RWPE1 (cell line): Measurements from ENCODE around the gene COL6A2.

Experiments used
- CTCF ChIA-PET: fragments of 350-600 bp; sonication (Branson Sonifier 250); formaldehyde crosslinking; extraction: SDS; loops from one replicate; lab custom pipeline; 2021; lab: Yijun Ruan, JAX
- POLR2A ChIA-PET: fragments of 400-600 bp; formaldehyde crosslinking; extraction: SDS; loops from one replicate; lab custom pipeline; 2020; ENCODE audit warnings: antibody characterized with exemption; ENCODE audit not compliant: low non-redundant PET; lab: Yijun Ruan, JAX
- DNase-seq: peaks from one replicate; pipeline ENCODE4 v3.0.0; 2012; ENCODE audit warnings: low spot score
- H3K27ac ChIP-seq: fragments of 450-650 bp; 2 replicates; pipeline ENCODE4 v1.5.1; 2017
- TF ChIP-seq, protein P1 (sequence below): fragments of 450-650 bp; conservative IDR thresholded peaks from 2 replicates; pipeline ENCODE4 v1.5.1; 2017; ENCODE audit warnings: low read depth, mild to moderate bottlenecking

COL6A2 gene

DNA sequence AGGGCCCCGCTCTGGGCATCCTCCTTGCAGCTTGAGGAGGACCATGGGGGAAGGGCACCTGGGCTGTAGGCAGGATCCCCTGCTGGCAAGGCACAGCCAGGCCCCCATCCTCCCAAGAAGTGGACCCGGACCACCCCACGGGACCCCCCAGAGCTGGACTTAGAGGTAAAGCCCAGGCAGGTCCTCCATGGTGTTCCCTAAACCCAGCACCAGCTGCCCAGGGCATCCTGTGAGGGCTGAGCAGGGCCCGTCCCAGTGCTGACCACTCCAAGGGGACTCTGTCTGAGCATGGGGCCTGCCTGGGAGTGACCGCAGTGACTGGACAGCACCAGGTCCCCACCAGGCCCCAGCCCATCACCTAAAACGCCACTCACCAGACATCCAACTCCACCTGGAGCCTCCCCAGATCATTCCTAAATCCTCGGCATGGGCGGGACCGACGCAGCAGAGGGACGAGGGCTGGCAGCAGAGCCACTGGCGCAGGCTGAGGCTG, 21.3 kb downstream of the COL6A2 start:
- no peak overlapping the region for H3K27ac ChIP-seq
- POLR2A ChIA-PET, result no interaction called here
- no peak for DNase-seq
- CTCF ChIA-PET, result no interaction called here
- TF ChIP-seq, protein P1, sequence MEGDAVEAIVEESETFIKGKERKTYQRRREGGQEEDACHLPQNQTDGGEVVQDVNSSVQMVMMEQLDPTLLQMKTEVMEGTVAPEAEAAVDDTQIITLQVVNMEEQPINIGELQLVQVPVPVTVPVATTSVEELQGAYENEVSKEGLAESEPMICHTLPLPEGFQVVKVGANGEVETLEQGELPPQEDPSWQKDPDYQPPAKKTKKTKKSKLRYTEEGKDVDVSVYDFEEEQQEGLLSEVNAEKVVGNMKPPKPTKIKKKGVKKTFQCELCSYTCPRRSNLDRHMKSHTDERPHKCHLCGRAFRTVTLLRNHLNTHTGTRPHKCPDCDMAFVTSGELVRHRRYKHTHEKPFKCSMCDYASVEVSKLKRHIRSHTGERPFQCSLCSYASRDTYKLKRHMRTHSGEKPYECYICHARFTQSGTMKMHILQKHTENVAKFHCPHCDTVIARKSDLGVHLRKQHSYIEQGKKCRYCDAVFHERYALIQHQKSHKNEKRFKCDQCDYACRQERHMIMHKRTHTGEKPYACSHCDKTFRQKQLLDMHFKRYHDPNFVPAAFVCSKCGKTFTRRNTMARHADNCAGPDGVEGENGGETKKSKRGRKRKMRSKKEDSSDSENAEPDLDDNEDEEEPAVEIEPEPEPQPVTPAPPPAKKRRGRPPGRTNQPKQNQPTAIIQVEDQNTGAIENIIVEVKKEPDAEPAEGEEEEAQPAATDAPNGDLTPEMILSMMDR, result no peak

DNA sequence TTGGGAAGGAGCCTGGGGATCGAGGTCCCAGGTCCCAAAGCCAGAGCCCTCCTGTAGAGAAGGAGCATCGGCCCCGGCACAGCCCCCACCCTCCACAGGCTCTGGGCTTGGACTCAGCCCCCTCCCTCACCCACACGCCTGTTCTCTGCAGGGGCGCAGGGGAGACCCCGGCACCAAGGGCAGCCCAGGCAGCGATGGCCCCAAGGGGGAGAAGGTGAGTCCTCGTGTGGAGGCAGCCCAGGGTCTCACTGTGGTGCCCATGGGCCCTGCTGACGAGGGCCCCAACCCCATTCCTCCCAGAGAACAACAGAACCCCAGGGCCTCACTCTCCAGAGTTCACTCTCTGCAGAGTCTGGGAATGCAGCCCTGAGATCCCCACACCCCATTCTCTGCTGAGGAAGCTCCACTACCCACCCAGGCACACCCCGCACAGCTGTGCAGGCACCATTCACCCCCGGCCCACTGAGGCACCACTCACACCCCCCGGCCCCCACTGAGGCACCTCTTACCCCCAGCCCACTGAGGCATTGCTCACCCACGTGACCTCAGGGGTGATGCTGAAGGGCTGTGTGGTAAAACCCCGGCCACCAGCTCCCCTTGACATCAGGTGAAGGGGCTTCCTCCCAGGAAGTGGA, 21.8 kb downstream of the COL6A2 start:
- ChIA-PET POLR2A (no interaction called here), CTCF (interaction anchor here (1.7 kb wide), 1 partner anchor 146 kb away, joined by 6 read pairs; no protein-coding TSS in a partner anchor)
- DNase-seq, result no peak
- no peak overlapping the region for H3K27ac ChIP-seq
- TF ChIP-seq, protein P1, result no peak

DNA sequence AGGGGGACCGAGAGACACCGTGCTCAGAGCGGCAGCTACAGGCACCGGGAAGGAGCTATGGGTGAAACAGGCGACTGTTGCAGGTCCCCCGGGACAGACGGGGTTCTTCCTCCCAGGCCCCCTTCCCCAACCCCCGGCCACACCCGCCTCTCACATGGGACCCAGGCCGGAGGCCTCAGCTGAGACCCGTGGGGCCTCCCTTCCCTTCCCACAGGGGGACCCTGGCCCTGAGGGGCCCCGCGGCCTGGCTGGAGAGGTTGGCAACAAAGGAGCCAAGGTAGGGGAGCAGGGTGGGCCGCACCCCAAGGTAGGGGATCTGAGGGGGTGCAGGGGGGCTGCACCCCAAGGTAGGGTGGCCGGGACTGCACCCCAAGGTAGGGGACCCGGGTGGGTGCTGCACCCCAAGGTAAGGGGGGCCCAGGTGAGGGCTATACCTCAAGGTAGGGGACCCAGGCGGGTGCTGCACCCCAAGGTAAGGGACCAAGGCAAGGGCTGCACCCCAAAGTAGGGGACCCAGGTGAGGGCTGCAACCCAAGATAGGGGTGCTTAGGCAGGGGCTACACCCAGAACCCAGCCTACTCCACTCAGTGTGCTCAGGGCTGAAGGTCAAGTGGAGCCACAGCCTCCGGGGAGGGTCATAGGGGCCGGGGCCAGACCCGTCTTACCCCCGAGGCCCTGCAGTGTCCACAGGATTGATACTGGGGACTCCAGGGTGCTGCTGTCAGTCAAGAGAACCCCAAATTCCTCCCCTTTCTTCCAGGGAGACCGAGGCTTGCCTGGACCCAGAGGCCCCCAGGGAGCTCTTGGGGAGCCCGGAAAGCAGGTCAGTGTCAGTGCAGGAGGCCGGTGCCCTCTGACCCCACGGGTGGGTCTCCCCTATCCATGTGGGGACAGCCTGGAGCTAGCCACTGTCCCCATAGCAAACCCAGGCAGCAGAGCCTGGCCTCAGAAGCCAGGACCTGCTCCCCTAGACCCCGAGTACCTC, 22.7 kb downstream of the COL6A2 start:
- TF ChIP-seq, protein P1, result no peak
- ChIA-PET POLR2A (no interaction called here), CTCF (interaction anchor here (1.7 kb wide), 1 partner anchor 147 kb away, joined by 6 read pairs; no protein-coding TSS in a partner anchor)
- no peak overlapping the region for H3K27ac ChIP-seq
- DNase-seq, result no peak

DNA sequence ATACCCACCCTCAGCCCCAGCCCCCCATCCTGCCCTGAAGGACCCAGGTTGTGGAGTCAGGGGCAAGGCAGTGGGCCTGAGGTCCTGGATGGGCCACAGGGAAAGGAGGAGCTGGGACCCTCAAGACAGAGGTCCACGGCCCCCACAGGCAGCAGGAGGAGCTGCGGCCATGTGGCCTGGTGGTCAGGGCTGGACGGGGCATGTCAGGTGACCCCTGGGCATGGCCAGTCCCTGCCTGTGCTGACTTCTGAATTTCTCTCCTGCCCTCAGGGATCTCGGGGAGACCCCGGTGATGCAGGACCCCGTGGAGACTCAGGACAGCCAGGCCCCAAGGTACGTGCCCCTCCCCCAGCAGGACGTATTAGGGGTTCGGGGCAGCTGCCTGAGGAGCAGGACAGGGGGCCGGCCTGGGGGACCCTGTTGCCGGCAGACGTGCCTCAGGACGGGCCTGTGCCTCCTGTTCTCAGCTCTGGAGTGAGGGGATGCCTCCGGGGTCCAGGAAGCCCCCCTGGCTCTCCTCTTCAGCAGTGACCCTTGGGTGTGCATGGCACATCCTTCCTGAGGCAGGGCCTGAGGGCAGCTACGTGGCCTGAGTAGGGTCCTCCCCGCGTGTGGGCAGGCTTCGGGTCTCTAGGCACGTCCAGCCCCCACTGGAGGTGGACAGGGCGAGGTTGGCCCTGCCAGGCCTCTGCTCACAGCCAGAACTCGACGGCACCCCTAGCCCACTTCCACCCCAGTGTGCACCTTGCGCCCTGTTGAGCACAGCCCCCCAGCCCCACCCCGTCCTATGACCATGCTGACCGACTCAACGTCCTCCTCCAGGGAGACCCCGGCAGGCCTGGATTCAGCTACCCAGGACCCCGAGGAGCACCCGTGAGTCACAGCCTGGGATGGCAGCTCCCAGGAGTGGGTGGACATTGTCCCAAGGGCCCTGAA, 23.6 kb downstream of the COL6A2 start:
- TF ChIP-seq, protein P1, result no peak
- ChIA-PET CTCF (interaction anchor here (0.7 to 1.7 kb wide), 4 partner anchors 22 to 898 kb away, joined by 3 to 6 read pairs (median 5); no protein-coding TSS in a partner anchor), POLR2A (no interaction called here)
- no peak for DNase-seq
- H3K27ac ChIP-seq, result peak overlapping the region; percentile 32

DNA sequence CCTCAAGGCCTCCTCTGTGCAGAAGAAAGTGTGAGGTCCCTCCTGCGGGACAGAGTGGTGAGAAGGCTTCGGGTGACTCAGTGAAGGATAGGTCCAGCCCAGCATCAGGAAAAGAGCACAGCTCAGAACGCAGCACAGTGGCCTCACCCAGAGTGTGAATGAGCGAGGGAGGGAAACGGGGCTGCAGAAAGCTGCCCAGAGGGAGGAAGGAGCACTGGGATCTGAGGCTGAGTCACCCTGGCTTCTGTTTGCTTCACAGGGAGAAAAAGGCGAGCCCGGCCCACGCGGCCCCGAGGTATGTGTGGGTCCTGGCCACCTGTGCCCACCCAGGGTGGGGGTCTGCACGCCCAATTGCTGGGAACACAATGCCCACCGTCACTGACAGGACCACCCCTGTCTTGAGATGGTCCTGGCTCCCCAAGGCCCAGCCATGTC, 24.3 kb downstream of the COL6A2 start:
- peak overlapping the region; percentile 32 for H3K27ac ChIP-seq
- TF ChIP-seq, protein P1, result no peak
- peak; percentile 43 for DNase-seq
- CTCF ChIA-PET, result interaction anchor here (0.7 to 1.2 kb wide), 3 partner anchors 21 to 899 kb away, joined by 3 to 5 read pairs (median 5); no protein-coding TSS in a partner anchor
- POLR2A ChIA-PET, result no interaction called here
